Measurements from ENCODE around the gene ZNF433.
"Not testable (repeated sequence)": the region's sequence is repeated elsewhere in the genome, so short reads cannot be mapped to it uniquely, and the experiment has no call there.

Gene ZNF433

GRCh38 chr19:12035220-12036172, at the start of gene ZNF433:
Gene ZNF433, minus strand, starts transcription at chr19:12035679. Its CDS starts 140 bp downstream, at chr19:12035539.
- peak; percentile 29 to 55 for DNase-seq (ENCODE audit: low read depth in 2 of 2)

- not testable (repeated sequence) for DNase-seq (ENCODE audit: low read depth in 2 of 2)
Observed at GRCh38 chr19:12083336-12083735, 47.9 kb upstream of the ZNF433 start.

GRCh38 chr19:12077375-12077774, 41.9 kb upstream of the ZNF433 start:
- DNase-seq (ENCODE audit: low read depth in 2 of 2) = no peak

- not testable (repeated sequence) for DNase-seq (ENCODE audit: low read depth in 2 of 2)
Observed at GRCh38 chr19:12076331-12076730, 40.9 kb upstream of the ZNF433 start.

GRCh38 chr19:12075538-12076139, 40.2 kb upstream of the ZNF433 start:
- no peak for DNase-seq (ENCODE audit: low read depth in 2 of 2)

GRCh38 chr19:12064590-12065538, 29.4 kb upstream of the ZNF433 start, which contains the start of gene ZNF844:
Gene ZNF844, plus strand, starts transcription at chr19:12064731. Its CDS starts 143 bp downstream, at chr19:12064874.
- DNase-seq (ENCODE audit: low read depth in 2 of 2) = peak; percentile 43 to 60

- no peak for DNase-seq (ENCODE audit: low read depth in 2 of 2)
Observed at GRCh38 chr19:12055784-12056183, 20.3 kb upstream of the ZNF433 start.

- peak in 1 of 2 donors; percentile 10 for DNase-seq (ENCODE audit: low read depth in 2 of 2)
Observed at GRCh38 chr19:12052497-12053169, 17.2 kb upstream of the ZNF433 start, which contains the start of gene ZNF878. Gene ZNF878, minus strand, starts transcription at chr19:12052961. Its CDS starts 160 bp downstream, at chr19:12052801.

GRCh38 chr19:12052091-12052496, 16.6 kb upstream of the ZNF433 start:
- no peak for DNase-seq (ENCODE audit: low read depth in 2 of 2)

- no peak for DNase-seq (ENCODE audit: low read depth in 2 of 2)
Observed at GRCh38 chr19:12047868-12048267, 12.4 kb upstream of the ZNF433 start.

- DNase-seq (ENCODE audit: low read depth in 2 of 2) = no peak
Observed at GRCh38 chr19:12043752-12044422, 8.4 kb upstream of the ZNF433 start.

GRCh38 chr19:12042893-12043292, 7.4 kb upstream of the ZNF433 start:
- DNase-seq (ENCODE audit: low read depth in 2 of 2) = no peak

- no peak for DNase-seq (ENCODE audit: low read depth in 2 of 2)
Observed at GRCh38 chr19:12034620-12035019, 859 bp downstream of the ZNF433 start.

GRCh38 chr19:12034198-12034597, 1.3 kb downstream of the ZNF433 start:
- no peak for DNase-seq (ENCODE audit: low read depth in 2 of 2)

GRCh38 chr19:12015753-12016116, 19.7 kb downstream of the ZNF433 start:
- DNase-seq (ENCODE audit: low read depth in 2 of 2) = no peak

- no peak for DNase-seq (ENCODE audit: low read depth in 2 of 2)
Observed at GRCh38 chr19:12015015-12015752, 20.3 kb downstream of the ZNF433 start.

GRCh38 chr19:12000152-12000981, 35.1 kb downstream of the ZNF433 start:
- DNase-seq (ENCODE audit: low read depth in 2 of 2) = no peak

- no peak for DNase-seq (ENCODE audit: low read depth in 2 of 2)
Observed at GRCh38 chr19:11995174-11995573, 40.3 kb downstream of the ZNF433 start.

GRCh38 chr19:11991921-11992320, 43.6 kb downstream of the ZNF433 start:
- DNase-seq (ENCODE audit: low read depth in 2 of 2) = not testable (repeated sequence)

Data from stimulated activated CD8-positive, alpha-beta memory T cell treated with anti-CD3 and anti-CD28 coated beads, Interleukin-2, amount 100 ng/mL, for 1 hour (primary cell).